A549 treated with RU486 at 1 μM for 4 hours (cell line): ENCODE results near the gene ZNF385D. TPM values are rescaled to one million over a fixed set of nuclear protein-coding genes. Genes with fewer than 3 reads are reported as not detected.

Experiments
- total RNA-seq: library from RNA; stranded (reverse); fragments of 200-300 nt; extraction: Qiagen RNA extraction; gene quantifications from 5 replicates; pipeline ENCODE4 v1.2.3, GENCODE V29; 2022; ENCODE audit warnings: low read depth

ZNF385D gene, protein sequence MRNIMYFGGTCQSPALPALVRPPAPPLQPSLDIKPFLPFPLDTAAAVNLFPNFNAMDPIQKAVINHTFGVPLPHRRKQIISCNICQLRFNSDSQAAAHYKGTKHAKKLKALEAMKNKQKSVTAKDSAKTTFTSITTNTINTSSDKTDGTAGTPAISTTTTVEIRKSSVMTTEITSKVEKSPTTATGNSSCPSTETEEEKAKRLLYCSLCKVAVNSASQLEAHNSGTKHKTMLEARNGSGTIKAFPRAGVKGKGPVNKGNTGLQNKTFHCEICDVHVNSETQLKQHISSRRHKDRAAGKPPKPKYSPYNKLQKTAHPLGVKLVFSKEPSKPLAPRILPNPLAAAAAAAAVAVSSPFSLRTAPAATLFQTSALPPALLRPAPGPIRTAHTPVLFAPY
- not detected in 5 replicates for total RNA-seq

DNA sequence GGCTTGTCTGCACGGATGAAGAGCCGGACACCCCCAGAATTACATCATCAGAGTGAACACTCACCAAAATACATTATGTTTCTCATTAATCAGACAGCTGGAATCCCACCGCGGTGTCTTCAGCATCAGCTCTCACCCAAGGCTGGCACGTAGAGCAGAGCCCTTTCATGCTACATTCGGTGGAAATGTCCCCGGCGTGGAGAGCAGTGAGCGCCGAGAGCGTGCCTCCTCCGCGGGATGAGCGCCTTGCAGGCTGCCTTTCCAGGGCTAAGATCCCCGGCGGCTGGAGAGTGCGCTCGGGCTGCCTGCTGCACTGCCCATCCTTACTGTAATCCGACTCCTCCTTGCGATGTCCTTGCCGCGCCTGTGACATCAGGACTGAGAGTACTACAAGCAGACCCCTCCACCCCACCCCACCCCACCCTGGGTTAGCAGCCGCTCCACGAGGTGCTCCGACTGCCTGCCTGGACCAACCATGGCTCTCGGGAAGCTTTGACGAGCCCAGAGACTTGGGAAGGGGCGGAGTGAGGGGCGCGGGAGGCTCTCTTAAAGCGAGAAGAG, at the start of gene ZNF385D:
ZNF385D (minus strand) TSS at position 380 of the 561 bp plus-strand sequence; CDS start at position 86, 294 bp downstream.

